ENCODE results near the gene NUP210.

NUP210 gene

DNA sequence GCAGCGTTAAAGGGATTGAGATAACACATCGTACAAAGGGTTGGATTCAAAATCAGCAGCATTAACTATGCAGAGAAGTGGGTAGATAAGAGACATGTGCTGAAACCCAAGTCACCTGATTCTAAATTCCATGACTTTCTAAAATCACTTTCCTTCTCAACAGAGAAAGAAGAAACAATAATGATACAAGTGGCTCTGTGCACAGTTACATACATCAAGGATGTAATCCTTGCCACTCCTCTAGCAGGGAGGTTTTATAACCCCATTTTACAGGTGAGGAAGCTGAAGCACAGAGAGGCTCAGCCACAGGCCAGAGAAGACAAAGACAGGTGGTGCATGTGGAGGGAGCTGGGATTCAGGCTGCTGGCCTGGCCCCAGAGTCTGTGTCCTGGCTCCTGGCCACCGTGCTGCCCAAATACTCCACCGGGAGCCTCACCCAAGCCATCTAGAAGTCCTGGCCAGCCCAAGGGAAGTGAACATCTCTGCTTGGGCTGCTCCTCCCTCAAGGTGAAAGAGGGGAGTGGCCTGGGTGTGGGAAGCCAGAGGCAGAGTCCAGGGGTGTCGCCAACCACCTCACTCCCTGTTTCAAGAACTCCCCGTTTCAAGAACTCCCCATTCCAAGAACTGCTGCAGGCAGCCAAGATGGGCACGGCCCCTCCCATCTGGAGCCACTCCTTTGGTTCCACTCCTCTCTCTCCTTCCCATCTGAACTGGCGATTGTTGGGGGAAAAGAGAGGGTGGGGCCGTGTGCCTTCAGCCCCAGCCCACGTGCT lies 147.1 kb downstream of the NUP210 start:
- no peak for DNase-seq

GRCh38 chr3:13269711-13270378 lies 150.3 kb downstream of the NUP210 start:
- DNase-seq = no peak

DNA sequence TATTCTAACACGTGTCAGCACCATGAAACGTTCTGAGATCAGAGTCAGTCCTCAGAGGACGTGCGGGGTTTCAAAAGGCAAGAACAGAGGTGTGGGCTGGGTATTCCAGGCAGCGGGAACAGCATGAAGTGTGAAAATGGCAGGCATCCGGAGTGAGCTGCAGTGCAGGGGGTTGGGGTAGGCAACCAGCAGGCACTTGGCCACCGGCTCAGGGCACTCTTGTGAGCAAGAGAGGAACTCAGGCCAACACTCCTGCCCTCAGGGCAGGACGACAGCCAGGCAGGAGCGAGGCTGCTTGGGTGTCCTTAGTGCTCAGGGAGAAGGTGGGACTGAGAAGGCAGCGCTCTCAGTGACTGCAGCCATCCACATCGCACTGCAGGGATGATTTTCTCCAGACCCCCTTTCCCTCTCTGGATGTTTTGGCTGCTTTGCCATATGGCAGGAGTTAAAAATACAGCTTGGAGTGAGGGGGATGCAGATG lies 151.1 kb downstream of the NUP210 start:
- DNase-seq = no peak

GRCh38 chr3:13268120-13268519 lies 152.0 kb downstream of the NUP210 start:
- DNase-seq = no peak

- no peak for DNase-seq
These were observed 153.3 kb downstream of the NUP210 start for GRCh38 chr3:13266651-13267362.

Data from DMS79 (cell line).